Spleen (tissue), 7 donors: ENCODE data around the gene MGAT4B.
"Not testable (repeated sequence)": the region's sequence is repeated elsewhere in the genome, so short reads cannot be mapped to it uniquely, and the experiment has no call there.

Experiments used
- CTCF ChIP-seq, 11 experiments: fragments of 200-600 bp in 7 of 11; fragments of 450-650 bp in 4 of 11; sonication (generic) in 4 of 11; IDR thresholded peaks in 8 of 11; conservative IDR thresholded peaks in 3 of 11; 1 replicate in 7 of 11; 2 replicates in 4 of 11; pipeline versions ENCODE4 v1.4.0 to v1.8.0; 2016 to 2021; ENCODE audit warnings: antibody characterized with exemption in 11 of 11, inconsistent platforms in 4 of 11, mild to moderate bottlenecking in 1 of 11
- POLR2A ChIP-seq, 3 donors: fragments of 450-650 bp; IDR thresholded peaks; one replicate each; pipeline ENCODE4 v1.5.1; 2017; ENCODE audit warnings: antibody characterized with exemption in 3 of 3, mild to moderate bottlenecking in 1 of 3
- POLR2AphosphoS5 ChIP-seq, 3 donors: sonication (generic); formaldehyde crosslinking; IDR thresholded peaks; one replicate each; pipeline ENCODE4 v1.5.1; 2017; ENCODE audit warnings: antibody characterized with exemption in 3 of 3
- donor health status: DM: no; HTN: no; CAD: no; lungs with moderate emphysema.
- donor health status: DM: no; HTN: no; CAD: no.
- donor health status: DM: no; HTN: no; CAD: no.

DNA sequence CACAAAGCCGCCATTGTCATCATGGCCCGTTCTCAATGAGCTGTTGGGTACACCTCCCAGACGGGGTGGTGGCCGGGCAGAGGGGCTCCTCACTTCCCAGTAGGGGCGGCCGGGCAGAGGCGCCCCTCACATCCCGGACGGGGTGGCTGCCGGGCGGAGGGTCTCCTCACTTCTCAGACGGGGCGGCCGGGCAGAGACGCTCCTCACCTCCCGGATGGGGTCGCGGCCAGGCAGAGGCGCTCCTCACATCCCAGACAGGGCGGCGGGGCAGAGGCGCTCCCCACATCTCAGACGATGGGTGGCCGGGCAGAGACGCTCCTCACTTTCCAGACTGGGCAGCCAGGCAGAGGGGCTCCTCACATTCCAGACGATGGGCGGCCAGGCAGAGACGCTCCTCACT is 28.2 kb upstream of the MGAT4B start:
- TF ChIP-seq CTCF (IDR thresholded peaks at IDR 0.05 in 8 of 11, conservative IDR thresholded peaks at IDR 0.05 in 3 of 11); POLR2A (IDR thresholded peaks at IDR 0.05); POLR2AphosphoS5 (IDR thresholded peaks at IDR 0.05): not testable (repeated sequence)
